LNCAP (cell line): ENCODE results near the gene FHL1.

ENCODE experiments used
- TF ChIP-seq, protein P1 (sequence below): fragments of 450-650 bp; IDR thresholded peaks from 2 replicates; pipeline ENCODE4 v1.5.1; 2017; ENCODE audit warnings: mild to moderate bottlenecking

FHL1 gene

DNA sequence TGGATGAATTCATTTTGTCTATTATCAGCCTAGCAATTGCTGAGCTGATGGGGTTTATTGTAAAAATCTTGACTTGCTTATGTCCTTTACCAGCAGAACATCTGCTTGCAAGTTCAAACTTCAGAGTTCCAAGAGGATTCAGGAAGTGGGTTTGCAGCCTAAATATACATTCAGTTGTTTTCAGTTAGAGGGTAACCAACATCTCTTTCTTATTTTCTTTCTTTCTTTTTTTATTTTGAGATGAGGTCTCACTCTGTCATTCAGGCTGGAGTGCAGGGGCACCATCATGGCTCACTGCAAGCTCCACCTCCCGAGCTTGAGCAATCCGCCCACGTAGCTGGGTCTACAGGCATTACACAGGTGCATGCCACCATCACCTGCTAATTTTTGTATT, 31.4 kb upstream of the FHL1 start:
- TF ChIP-seq, protein P1, sequence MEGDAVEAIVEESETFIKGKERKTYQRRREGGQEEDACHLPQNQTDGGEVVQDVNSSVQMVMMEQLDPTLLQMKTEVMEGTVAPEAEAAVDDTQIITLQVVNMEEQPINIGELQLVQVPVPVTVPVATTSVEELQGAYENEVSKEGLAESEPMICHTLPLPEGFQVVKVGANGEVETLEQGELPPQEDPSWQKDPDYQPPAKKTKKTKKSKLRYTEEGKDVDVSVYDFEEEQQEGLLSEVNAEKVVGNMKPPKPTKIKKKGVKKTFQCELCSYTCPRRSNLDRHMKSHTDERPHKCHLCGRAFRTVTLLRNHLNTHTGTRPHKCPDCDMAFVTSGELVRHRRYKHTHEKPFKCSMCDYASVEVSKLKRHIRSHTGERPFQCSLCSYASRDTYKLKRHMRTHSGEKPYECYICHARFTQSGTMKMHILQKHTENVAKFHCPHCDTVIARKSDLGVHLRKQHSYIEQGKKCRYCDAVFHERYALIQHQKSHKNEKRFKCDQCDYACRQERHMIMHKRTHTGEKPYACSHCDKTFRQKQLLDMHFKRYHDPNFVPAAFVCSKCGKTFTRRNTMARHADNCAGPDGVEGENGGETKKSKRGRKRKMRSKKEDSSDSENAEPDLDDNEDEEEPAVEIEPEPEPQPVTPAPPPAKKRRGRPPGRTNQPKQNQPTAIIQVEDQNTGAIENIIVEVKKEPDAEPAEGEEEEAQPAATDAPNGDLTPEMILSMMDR = no peak

DNA sequence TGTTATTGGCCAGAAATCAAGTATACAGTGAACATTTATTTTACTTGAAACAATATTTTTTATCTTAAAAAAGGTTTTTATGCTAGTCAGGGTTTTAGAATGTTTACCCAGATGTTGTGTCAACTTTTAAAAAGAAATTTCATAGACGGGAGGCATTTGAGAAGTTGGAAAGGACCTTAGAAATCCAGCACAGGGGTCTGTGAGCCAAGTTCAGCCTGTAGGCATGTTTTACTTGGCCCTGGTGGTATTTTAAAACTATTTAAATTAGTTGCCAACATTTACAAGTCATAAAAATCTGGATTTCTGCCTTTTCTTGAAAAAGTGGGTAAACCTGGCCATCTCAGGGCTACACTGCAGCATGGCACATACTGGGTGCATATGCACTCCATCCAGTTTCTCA, 25.5 kb upstream of the FHL1 start:
- TF ChIP-seq, protein P1 = no peak

DNA sequence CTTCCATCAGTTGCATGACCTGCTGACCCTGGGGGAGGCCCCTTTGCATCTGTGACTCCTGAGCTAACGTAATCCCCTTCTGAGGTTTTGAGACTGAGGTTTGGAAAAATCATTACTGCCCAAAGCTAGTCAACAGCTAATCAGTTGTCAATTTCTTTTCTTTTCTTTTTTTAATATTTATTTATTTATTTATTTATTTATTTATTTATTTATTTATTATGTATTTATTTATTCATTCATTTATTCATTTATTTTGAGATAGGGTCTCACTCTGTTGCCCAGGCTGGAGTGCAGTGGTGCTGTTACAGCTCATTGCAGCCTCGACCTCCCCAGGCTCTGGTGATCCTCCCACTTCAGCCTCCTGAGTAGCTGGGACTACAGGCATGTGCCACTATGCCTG, 25.1 kb upstream of the FHL1 start:
- TF ChIP-seq, protein P1 = no peak

DNA sequence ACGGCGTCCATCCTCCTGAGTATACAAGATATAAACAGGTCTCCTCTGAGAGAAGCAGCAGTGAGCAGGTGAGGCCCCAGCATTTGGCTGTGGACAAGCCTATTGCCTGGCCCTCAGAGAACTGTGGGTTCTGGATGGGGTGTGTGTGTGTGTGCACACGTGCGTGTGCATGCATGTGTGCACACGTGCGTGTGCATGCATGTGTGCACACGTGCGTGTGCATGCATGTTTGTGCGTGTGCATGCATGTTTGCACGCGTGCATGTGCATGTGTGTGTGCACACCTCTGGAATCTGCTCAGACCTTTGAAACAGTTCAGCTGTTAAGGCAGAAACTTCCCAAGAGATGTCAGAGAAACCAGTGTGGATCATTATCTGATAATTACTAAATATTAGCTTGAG, 22.2 kb upstream of the FHL1 start:
- TF ChIP-seq, protein P1 = no peak

DNA sequence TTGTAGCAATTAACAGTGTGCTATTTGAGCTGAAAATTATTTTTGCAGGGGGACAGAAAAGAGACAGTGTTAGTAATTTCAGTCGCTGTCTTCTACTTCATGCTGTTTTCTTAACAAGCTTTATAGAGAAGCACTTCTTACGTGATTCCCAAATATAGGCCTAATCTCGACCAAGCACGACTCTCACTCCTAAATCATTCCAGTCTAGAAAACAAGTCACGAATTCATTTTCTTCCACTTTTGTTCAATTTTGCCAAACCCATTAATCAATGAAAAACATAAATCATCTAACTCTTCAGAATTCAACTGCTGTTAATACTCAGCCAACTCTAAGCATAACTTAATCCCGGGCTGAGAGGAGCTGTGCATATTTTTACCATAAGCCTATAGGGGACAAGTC, 21.0 kb upstream of the FHL1 start:
- TF ChIP-seq, protein P1 = no peak

DNA sequence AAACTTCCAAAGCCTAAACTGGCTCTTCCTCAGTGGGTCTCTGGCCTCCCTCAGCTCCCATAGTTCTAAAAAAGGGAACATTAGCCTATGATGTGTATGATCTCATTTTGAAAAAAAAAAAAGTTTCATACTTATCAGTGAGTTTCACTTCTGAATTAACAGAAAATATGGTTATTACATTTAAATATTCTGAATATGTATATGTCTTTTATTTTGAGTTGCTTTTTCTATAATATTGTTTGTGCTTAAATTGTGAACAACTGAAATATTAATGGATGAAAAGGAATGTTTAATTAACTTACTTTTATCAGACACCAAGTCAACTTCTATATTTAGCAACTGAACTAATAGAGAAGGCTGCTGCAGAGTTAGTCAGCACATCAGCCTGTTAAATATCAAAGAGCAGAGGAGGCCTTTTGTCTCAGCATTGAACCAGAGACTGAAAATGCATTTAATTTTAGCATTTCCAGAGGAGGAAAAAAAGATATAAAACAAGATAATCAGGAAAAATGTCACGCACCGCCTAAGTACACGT, 20.4 kb upstream of the FHL1 start:
- TF ChIP-seq, protein P1 = no peak

DNA sequence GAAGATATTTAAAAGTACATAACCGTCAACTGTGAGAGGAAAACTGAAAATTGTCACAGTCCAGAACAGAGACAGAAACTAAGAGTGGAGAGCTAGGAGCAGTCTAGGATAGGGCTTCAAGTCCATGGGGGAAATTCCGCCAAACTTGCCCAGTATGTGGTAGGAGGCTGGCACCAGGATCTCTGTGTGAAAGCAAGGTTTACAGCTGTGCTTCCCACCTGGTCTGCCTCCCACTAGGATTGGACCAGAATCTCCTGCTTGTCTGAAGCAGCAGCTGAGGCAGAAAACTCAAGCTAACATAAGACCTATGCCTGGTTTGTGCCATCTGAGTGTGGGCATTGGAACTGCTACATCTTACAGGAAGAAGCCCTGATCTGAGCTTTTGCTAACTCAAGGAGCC, 18.6 kb upstream of the FHL1 start:
- TF ChIP-seq, protein P1 = no peak
